Measurements from ENCODE around the gene PHACTR1. TPM values are rescaled to one million over a fixed set of nuclear protein-coding genes. Genes with fewer than 3 reads are reported as not detected.

PHACTR1 gene
- total and polyA plus RNA-seq, 4 donors: 0.31 to 1.5 (median 0.79) TPM

- H3K27ac ChIP-seq (ENCODE audit: low read depth in 1 of 2, low read length in 2 of 2): no peak overlapping the region
- no peak overlapping the region for H3K4me3 ChIP-seq (ENCODE audit: low read depth in 1 of 3, low read length in 3 of 3)
- TF ChIP-seq ATF3 (IDR thresholded peaks at IDR 0.05) (no peak), REST (IDR thresholded peaks at IDR 0.05) (no peak), CTCF (IDR thresholded peaks at IDR 0.05; ENCODE audit: low read depth, low read length, missing input control) (no peak), MAX (IDR thresholded peaks at IDR 0.05) (no peak), HNF4A (conservative IDR thresholded peaks at IDR 0.05) (no peak), EGR1 (IDR thresholded peaks at IDR 0.05; ENCODE audit: low read depth in 2 of 2) (no peak), ZBTB33 (IDR thresholded peaks at IDR 0.05) (no peak), TAF1 (conservative IDR thresholded peaks at IDR 0.05) (no peak)
- 75% methylated on average over 3 of the region's 3 CpGs for WGBS
- H3K36me3 ChIP-seq (ENCODE audit: control insufficient read depth in 4 of 4, insufficient read depth in 3 of 4, low read depth in 1 of 4, low read length in 3 of 4): no peaks in the 10 kb centered on the region
- H3K9ac ChIP-seq (ENCODE audit: low read depth in 1 of 2, low read length in 2 of 2): no peak overlapping the region
- H3K27me3 ChIP-seq (ENCODE audit: control insufficient read depth in 4 of 4, insufficient read depth in 4 of 4, low read length in 3 of 4): no peaks in the 10 kb centered on the region
- H3K4me1 ChIP-seq (ENCODE audit: control insufficient read depth in 4 of 4, insufficient read depth in 4 of 4, low read length in 3 of 4): no peaks in the 10 kb centered on the region
- no peaks in the 10 kb centered on the region for H3K9me3 ChIP-seq (ENCODE audit: control insufficient read depth in 4 of 4, low read length in 3 of 4)
- no peak for DNase-seq (ENCODE audit: low spot score)
Measured at GRCh38 chr6:13094781-13095425, 378.3 kb downstream of the PHACTR1 start.

- TF ChIP-seq NR2F2 (IDR thresholded peaks at IDR 0.05) (no peak), TAF1 (conservative IDR thresholded peaks at IDR 0.05) (no peak), GABPA (IDR thresholded peaks at IDR 0.05 in 1 of 2, conservative IDR thresholded peaks at IDR 0.05 in 1 of 2) (no peak), RXRA (IDR thresholded peaks at IDR 0.05) (no peak), FOXA1 (IDR thresholded peaks at IDR 0.05) (no peak), HNF4A (conservative IDR thresholded peaks at IDR 0.05) (no peak), REST (IDR thresholded peaks at IDR 0.05) (no peak), FOXA2 (IDR thresholded peaks at IDR 0.05) (no peak), RAD21 (IDR thresholded peaks at IDR 0.05) (no peak), ATF3 (IDR thresholded peaks at IDR 0.05) (no peak), HNF4G (IDR thresholded peaks at IDR 0.05) (no peak), MAX (IDR thresholded peaks at IDR 0.05) (no peak), ZBTB33 (IDR thresholded peaks at IDR 0.05) (no peak), SP1 (IDR thresholded peaks at IDR 0.05) (no peak)
- no peak for DNase-seq (ENCODE audit: low spot score)
- Histone ChIP-seq H3K9ac (ENCODE audit: low read depth in 1 of 2, low read length in 2 of 2) (no peak overlapping the region), H3K9me3 (ENCODE audit: control insufficient read depth in 4 of 4, low read length in 3 of 4) (no peaks in the 10 kb centered on the region), H3K27ac (ENCODE audit: low read depth in 1 of 2, low read length in 2 of 2) (no peak overlapping the region), H3K27me3 (ENCODE audit: control insufficient read depth in 4 of 4, insufficient read depth in 4 of 4, low read length in 3 of 4) (no peaks in the 10 kb centered on the region), H3K4me1 (ENCODE audit: control insufficient read depth in 4 of 4, insufficient read depth in 4 of 4, low read length in 3 of 4) (no peaks in the 10 kb centered on the region), H3K36me3 (ENCODE audit: control insufficient read depth in 4 of 4, insufficient read depth in 3 of 4, low read depth in 1 of 4, low read length in 3 of 4) (no peaks in the 10 kb centered on the region), H3K4me3 (ENCODE audit: low read depth in 1 of 3, low read length in 3 of 3) (no peak overlapping the region)
- WGBS: 82% methylated on average over 3 of the region's 3 CpGs
Measured at GRCh38 chr6:13096084-13096483, 379.5 kb downstream of the PHACTR1 start.

Data from liver (tissue), 9 donors.